Endothelial cell of umbilical vein (primary cell): ENCODE data around the gene PPP1R13B.

Experiments used
- CTCF ChIP-seq, 2 donors: IDR thresholded peaks; 1 replicate in 1 of 2; 2 replicates in 1 of 2; pipeline ENCODE4 v1.5.1; 2011; ENCODE audit warnings: low read length in 2 of 2, mild to moderate bottlenecking in 2 of 2, moderate library complexity in 2 of 2, control low read depth in 1 of 2, inconsistent platforms in 1 of 2, low read depth in 1 of 2; ENCODE audit not compliant: insufficient read depth in 1 of 2; ENCODE audit errors: extremely low read depth in 1 of 2
- MAX ChIP-seq: IDR thresholded peaks from 2 replicates; pipeline ENCODE4 v1.6.1; 2011; ENCODE audit not compliant: insufficient read depth, insufficient read length
- POLR2AphosphoS5 ChIP-seq: IDR thresholded peaks from 2 replicates; pipeline ENCODE4 v1.6.1; 2012; ENCODE audit warnings: low read depth, mild to moderate bottlenecking, control low read depth, low read length, moderate library complexity; ENCODE audit not compliant: insufficient read depth

- TF ChIP-seq CTCF (IDR thresholded peaks at IDR 0.05; ENCODE audit: extremely low read depth in 1 of 2, insufficient read depth in 1 of 2, low read depth in 1 of 2, low read length in 2 of 2): no peak
- TF ChIP-seq MAX: no peak
- no peak for TF ChIP-seq POLR2AphosphoS5
These were observed 148.8 kb downstream of the PPP1R13B start for GRCh38 chr14:103698380-103699260.
